Measurements from ENCODE around the gene SEC61B. TPM values are rescaled to one million over a fixed set of nuclear protein-coding genes. Genes with fewer than 3 reads are reported as not detected.
"Not testable (repeated sequence)": the region's sequence is repeated elsewhere in the genome, so short reads cannot be mapped to it uniquely, and the experiment has no call there.

Gene SEC61B
- total RNA-seq, 1 donor from 2014 or later, result 184 TPM

DNA sequence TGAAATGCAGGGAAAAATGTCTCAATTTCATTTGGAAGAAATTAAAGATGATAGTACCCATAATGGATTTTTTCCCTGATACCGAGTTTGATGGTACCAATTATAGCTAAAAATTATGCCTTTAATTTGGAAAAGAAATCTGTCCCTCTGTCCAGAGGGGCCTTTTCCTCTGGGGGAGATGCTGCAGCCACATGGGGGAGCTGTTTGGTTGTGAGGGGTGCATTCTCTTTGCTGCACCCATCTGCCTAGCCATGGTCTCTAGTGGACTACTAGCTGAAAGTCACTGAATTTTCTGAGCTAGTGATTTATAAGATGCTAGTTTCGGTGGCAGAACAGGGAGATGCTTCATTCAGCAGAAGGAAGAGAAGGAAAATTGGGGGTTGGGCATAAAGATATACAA is 9.6 kb downstream of the SEC61B start:
- Mint-ChIP-seq H3K4me1 (ENCODE audit: low read depth) (peaks cover 51% of the 10 kb centered on the region), H3K36me3 (ENCODE audit: low read depth) (peaks cover 44% of the 10 kb centered on the region), H3K27me3 (ENCODE audit: insufficient read depth) (no peaks in the 10 kb centered on the region), H3K27ac (no peak overlapping the region), H3K4me3 (no peak overlapping the region), H3K9me3 (no peaks in the 10 kb centered on the region)
- DNase-seq (ENCODE audit: low spot score), result no peak
- intact Hi-C loops (cut with micrococcal nuclease), result loop anchor here (1.0 to 2.0 kb wide), 2 partner anchors 35 to 780 kb away; no protein-coding TSS in a partner anchor

- no peak overlapping the region for H3K4me3 Mint-ChIP-seq
- peaks cover 39% of the 10 kb centered on the region for H3K36me3 Mint-ChIP-seq (ENCODE audit: low read depth)
- peak overlapping the region; percentile 59 for H3K27ac Mint-ChIP-seq
- intact Hi-C loops (cut with micrococcal nuclease), result loop anchor here (5.0 kb wide), 1 partner anchor 52 kb away; no protein-coding TSS in a partner anchor
- no peaks in the 10 kb centered on the region for H3K9me3 Mint-ChIP-seq
- no peak for DNase-seq (ENCODE audit: low spot score)
- H3K27me3 Mint-ChIP-seq (ENCODE audit: insufficient read depth), result no peaks in the 10 kb centered on the region
- H3K4me1 Mint-ChIP-seq (ENCODE audit: low read depth), result peaks cover 55% of the 10 kb centered on the region
These were observed 12.5 kb downstream of the SEC61B start for GRCh38 chr9:99234618-99235017.

DNA sequence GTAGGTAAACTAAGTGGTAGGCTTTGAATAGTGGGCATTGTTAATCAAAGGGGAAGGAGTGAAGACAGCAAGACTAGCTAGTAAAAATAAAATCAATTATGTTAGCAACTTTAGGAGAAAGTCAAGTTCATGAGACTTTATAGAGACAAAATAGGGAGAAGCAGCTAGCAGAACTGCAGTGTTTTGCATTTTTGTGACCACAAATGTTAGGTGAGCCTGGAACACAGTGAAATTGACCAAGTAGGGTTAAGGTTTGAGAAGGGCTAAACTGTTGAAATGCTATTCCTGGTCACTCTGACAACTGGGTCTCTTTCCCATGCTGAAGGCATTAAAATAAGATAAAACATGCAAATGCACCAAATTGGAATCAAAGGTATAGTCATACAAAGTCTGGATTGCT is 13.0 kb downstream of the SEC61B start:
- peaks cover 44% of the 10 kb centered on the region for H3K36me3 Mint-ChIP-seq (ENCODE audit: low read depth)
- no peaks in the 10 kb centered on the region for H3K9me3 Mint-ChIP-seq
- H3K27me3 Mint-ChIP-seq (ENCODE audit: insufficient read depth), result no peaks in the 10 kb centered on the region
- H3K4me1 Mint-ChIP-seq (ENCODE audit: low read depth), result peaks cover 60% of the 10 kb centered on the region
- no peak for DNase-seq (ENCODE audit: low spot score)
- H3K4me3 Mint-ChIP-seq, result no peak overlapping the region
- intact Hi-C loops (cut with micrococcal nuclease), result loop anchor here (5.0 kb wide), 1 partner anchor 53 kb away; no protein-coding TSS in a partner anchor
- peak overlapping the region; percentile 59 for H3K27ac Mint-ChIP-seq

- peaks cover 58% of the 10 kb centered on the region for H3K4me1 Mint-ChIP-seq (ENCODE audit: low read depth)
- H3K27me3 Mint-ChIP-seq (ENCODE audit: insufficient read depth), result no peaks in the 10 kb centered on the region
- H3K4me3 Mint-ChIP-seq, result peak overlapping the region; percentile 60
- H3K9me3 Mint-ChIP-seq, result no peaks in the 10 kb centered on the region
- intact Hi-C loops (cut with micrococcal nuclease), result loop anchor here (1.0 to 5.0 kb wide), 4 partner anchors 8 to 54 kb away; partner anchors contain the start of gene SEC61B
- DNase-seq (ENCODE audit: low spot score), result peak; percentile 25
- H3K36me3 Mint-ChIP-seq (ENCODE audit: low read depth), result peaks cover 42% of the 10 kb centered on the region
- H3K27ac Mint-ChIP-seq, result peak overlapping the region; percentile 85
These were observed 14.0 kb downstream of the SEC61B start for GRCh38 chr9:99235926-99236634.

GRCh38 chr9:99237356-99237755 is 15.3 kb downstream of the SEC61B start:
- peaks cover 53% of the 10 kb centered on the region for H3K4me1 Mint-ChIP-seq (ENCODE audit: low read depth)
- no peaks in the 10 kb centered on the region for H3K27me3 Mint-ChIP-seq (ENCODE audit: insufficient read depth)
- H3K4me3 Mint-ChIP-seq, result no peak overlapping the region
- H3K9me3 Mint-ChIP-seq, result no peaks in the 10 kb centered on the region
- intact Hi-C loops (cut with micrococcal nuclease), result loop anchor here (5.0 kb wide), 1 partner anchor 55 kb away; no protein-coding TSS in a partner anchor
- peaks cover 41% of the 10 kb centered on the region for H3K36me3 Mint-ChIP-seq (ENCODE audit: low read depth)
- no peak overlapping the region for H3K27ac Mint-ChIP-seq
- DNase-seq (ENCODE audit: low spot score), result no peak

- intact Hi-C loops (cut with micrococcal nuclease), result loop anchor here (5.0 kb wide), 1 partner anchor 56 kb away; no protein-coding TSS in a partner anchor
- H3K36me3 Mint-ChIP-seq (ENCODE audit: low read depth), result peaks cover 44% of the 10 kb centered on the region
- H3K4me3 Mint-ChIP-seq; DNase-seq (ENCODE audit: low spot score); H3K27me3 Mint-ChIP-seq (ENCODE audit: insufficient read depth); H3K9me3 Mint-ChIP-seq: not testable (repeated sequence)
- peak overlapping the region; percentile 16 for H3K27ac Mint-ChIP-seq
- H3K4me1 Mint-ChIP-seq (ENCODE audit: low read depth), result peaks cover 53% of the 10 kb centered on the region
These were observed 15.8 kb downstream of the SEC61B start for GRCh38 chr9:99237849-99238248.

- Mint-ChIP-seq H3K27ac (no peak overlapping the region), H3K9me3 (no peaks in the 10 kb centered on the region), H3K36me3 (ENCODE audit: low read depth) (peaks cover 40% of the 10 kb centered on the region), H3K27me3 (ENCODE audit: insufficient read depth) (no peaks in the 10 kb centered on the region), H3K4me3 (no peak overlapping the region), H3K4me1 (ENCODE audit: low read depth) (peaks cover 53% of the 10 kb centered on the region)
- intact Hi-C loops (cut with micrococcal nuclease), result loop anchor here (5.0 kb wide), 1 partner anchor 56 kb away; no protein-coding TSS in a partner anchor
- no peak for DNase-seq (ENCODE audit: low spot score)
These were observed 16.2 kb downstream of the SEC61B start for GRCh38 chr9:99238331-99238730.

DNA sequence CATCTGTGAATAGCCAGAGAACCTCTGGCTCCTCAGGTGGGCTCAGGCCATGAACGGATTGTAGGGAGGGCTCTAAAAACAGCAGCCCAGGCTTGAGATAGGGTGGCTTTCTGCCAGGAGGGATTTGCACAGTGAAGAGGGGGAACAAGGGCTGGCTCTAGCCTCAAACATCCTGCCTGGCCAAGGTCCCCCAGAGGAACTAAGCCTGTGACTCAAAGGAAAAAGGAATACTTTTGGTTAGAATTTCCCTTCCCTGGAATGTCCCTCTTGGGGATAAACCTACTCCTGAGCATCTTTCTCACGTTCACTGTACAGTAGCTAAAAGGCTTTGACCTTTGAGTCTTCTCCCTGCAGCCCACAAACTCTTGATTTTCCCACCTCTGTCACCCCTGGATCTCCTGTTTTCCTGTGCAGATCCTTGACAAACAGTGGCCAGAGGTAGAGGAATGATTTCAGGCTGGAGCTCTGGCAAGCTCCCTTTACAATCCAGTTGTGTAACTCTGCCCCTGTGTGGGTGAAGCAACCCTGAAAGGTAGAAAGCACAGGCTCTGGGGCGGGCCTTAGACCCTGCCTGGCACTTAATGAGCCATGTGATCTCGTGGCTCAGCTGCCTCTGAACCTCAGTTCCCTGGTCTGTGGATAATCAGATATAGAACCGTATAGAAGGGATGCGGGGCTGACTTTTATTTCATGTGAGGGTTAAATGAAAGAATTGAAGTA is 17.4 kb downstream of the SEC61B start:
- Mint-ChIP-seq H3K27me3 (ENCODE audit: insufficient read depth) (no peaks in the 10 kb centered on the region), H3K4me1 (ENCODE audit: low read depth) (peaks cover 55% of the 10 kb centered on the region), H3K36me3 (ENCODE audit: low read depth) (peaks cover 39% of the 10 kb centered on the region), H3K27ac (no peak overlapping the region), H3K4me3 (no peak overlapping the region), H3K9me3 (no peaks in the 10 kb centered on the region)
- DNase-seq (ENCODE audit: low spot score), result no peak
- intact Hi-C loops (cut with micrococcal nuclease), result loop anchor here (5.0 kb wide), 1 partner anchor 57 kb away; no protein-coding TSS in a partner anchor

- Mint-ChIP-seq H3K27ac (no peak overlapping the region), H3K36me3 (ENCODE audit: low read depth) (peaks cover 35% of the 10 kb centered on the region), H3K4me1 (ENCODE audit: low read depth) (peaks cover 45% of the 10 kb centered on the region), H3K9me3 (no peaks in the 10 kb centered on the region), H3K4me3 (no peak overlapping the region), H3K27me3 (ENCODE audit: insufficient read depth) (no peaks in the 10 kb centered on the region)
- no peak for DNase-seq (ENCODE audit: low spot score)
- intact Hi-C loops (cut with micrococcal nuclease), result no loop called here
These were observed 19.0 kb downstream of the SEC61B start for GRCh38 chr9:99241106-99241505.

DNA sequence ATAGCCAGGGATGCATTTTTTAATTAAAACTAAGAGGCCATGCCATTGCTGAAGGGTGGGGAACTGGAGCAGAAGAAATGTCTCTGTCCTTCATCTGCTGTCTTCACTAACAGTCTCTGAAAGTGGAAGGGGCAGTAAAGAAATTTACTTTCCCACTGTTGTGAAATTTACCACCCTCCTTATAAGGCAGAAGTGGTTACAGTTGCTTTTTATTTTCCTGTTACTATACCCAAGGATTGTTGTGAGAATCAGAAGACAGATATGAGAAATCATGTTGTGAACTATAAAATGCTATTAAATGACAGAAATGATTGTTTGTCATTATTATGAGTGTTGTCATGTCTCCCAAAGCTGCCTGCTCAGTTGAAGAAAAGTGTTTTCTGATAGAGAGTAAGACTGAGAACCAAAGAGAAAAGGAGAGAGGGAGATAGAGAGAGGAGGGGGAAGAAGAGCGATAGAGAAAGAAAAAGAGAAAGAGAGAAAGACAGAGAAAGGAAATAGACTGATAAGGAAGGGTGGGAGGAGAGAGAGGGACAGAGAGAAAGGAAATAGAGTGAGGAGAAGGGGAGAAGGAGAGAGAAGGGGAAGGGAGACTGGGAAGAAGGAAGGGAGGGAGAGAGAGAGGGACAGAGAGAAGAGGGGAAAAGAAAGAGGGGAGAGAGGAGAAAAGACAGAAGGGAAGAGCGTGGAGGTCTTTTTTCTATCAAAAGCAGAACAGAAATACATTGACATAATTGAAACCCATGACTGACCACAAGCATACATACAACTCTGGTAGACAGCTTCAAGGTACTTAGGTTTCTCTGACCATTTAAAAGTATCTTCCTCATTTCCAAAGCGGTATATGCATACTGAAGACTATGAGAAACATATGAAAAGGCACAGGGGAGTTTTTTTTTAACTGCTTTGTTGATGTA is 22.5 kb downstream of the SEC61B start:
- H3K36me3 Mint-ChIP-seq (ENCODE audit: low read depth), result peaks cover 30% of the 10 kb centered on the region
- peaks cover 31% of the 10 kb centered on the region for H3K4me1 Mint-ChIP-seq (ENCODE audit: low read depth)
- no peaks in the 10 kb centered on the region for H3K27me3 Mint-ChIP-seq (ENCODE audit: insufficient read depth)
- no peak overlapping the region for H3K4me3 Mint-ChIP-seq
- H3K27ac Mint-ChIP-seq, result peak overlapping the region; percentile 57
- peaks cover 4% of the 10 kb centered on the region for H3K9me3 Mint-ChIP-seq
- no peak for DNase-seq (ENCODE audit: low spot score)
- intact Hi-C loops (cut with micrococcal nuclease), result loop anchor here (1.0 kb wide), 1 partner anchor 8 kb away; no protein-coding TSS in a partner anchor

GRCh38 chr9:99249619-99250018 is 27.5 kb downstream of the SEC61B start:
- peak overlapping the region; percentile 61 for H3K27ac Mint-ChIP-seq
- intact Hi-C loops (cut with micrococcal nuclease), result loop anchor here (5.0 kb wide), 4 partner anchors 87 to 833 kb away; no protein-coding TSS in a partner anchor
- peaks cover 8% of the 10 kb centered on the region for H3K36me3 Mint-ChIP-seq (ENCODE audit: low read depth)
- peaks cover 4% of the 10 kb centered on the region for H3K9me3 Mint-ChIP-seq
- H3K4me1 Mint-ChIP-seq (ENCODE audit: low read depth), result peaks cover 49% of the 10 kb centered on the region
- DNase-seq (ENCODE audit: low spot score), result no peak
- H3K27me3 Mint-ChIP-seq (ENCODE audit: insufficient read depth), result no peaks in the 10 kb centered on the region
- peak overlapping the region; percentile 71 for H3K4me3 Mint-ChIP-seq

DNA sequence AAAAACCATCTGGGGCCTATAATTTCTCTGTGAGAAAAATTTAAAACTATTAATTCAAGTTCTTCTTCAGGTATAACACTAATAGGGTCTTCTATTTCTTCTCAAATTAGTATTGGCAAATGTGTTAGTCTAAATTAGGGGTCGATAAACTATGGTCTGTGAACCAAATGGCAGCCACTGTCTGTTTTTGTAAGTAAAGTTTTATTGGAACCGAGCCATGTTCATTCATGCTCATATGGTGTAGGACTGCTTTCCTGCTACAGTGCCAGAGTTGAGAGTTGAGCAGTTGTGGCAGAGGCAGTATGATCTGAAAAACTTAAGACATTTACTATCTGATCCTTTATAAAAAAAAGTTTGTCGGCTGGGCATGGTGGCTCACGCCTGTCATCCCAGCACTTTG is 29.1 kb downstream of the SEC61B start:
- H3K4me3 Mint-ChIP-seq, result no peak overlapping the region
- no peak overlapping the region for H3K27ac Mint-ChIP-seq
- peaks cover 4% of the 10 kb centered on the region for H3K9me3 Mint-ChIP-seq
- peaks cover 59% of the 10 kb centered on the region for H3K4me1 Mint-ChIP-seq (ENCODE audit: low read depth)
- no peak for DNase-seq (ENCODE audit: low spot score)
- H3K27me3 Mint-ChIP-seq (ENCODE audit: insufficient read depth), result no peaks in the 10 kb centered on the region
- H3K36me3 Mint-ChIP-seq (ENCODE audit: low read depth), result peaks cover 8% of the 10 kb centered on the region
- intact Hi-C loops (cut with micrococcal nuclease), result loop anchor here (5.0 kb wide), 4 partner anchors 89 to 831 kb away; no protein-coding TSS in a partner anchor
